22Rv1 (cell line): ENCODE data around the gene SERPINA5.

ENCODE experiments used
- CTCF ChIP-seq: fragments of 450-650 bp; IDR thresholded peaks from 2 replicates; pipeline ENCODE4 v1.5.1; 2017; ENCODE audit warnings: mild to moderate bottlenecking
- ZFX ChIP-seq: fragments of 450-650 bp; IDR thresholded peaks from 2 replicates; pipeline ENCODE4 v1.6.1; 2017; ENCODE audit warnings: antibody characterized with exemption, borderline replicate concordance

DNA sequence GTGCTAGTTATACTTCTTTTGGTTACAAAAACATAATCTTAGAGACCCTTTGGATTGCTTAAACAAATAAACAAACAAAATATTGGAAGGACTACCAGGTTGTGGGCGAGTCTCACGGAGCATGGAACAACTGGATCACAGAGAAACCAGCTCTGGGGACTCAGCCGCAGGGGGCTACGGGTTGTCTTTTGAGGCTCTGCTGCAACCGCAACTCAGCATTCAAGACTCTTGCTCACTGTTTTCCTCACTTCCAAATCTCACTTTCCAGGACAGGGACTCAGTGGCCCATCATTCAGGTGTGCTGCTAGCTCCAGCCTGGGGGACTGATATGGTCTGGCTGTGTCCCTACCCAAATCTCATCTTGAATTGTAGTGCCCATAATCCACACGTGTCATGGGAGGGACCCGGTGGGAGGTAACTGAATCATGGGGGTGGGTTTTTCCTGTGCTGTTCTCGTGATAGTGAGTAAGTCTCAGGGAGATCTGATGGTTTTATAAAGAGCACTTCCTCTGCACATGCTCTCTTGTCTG is 34.0 kb upstream of the SERPINA5 start:
- TF ChIP-seq CTCF: no peak
- TF ChIP-seq ZFX: no peak
